T-cell (primary cell): ENCODE data around the gene NSD2. TPM values are rescaled to one million over a fixed set of nuclear protein-coding genes. Genes with fewer than 3 reads are reported as not detected.

Source experiments
- ATAC-seq, 4 experiments: fragments of 200-7000 bp in 3 of 4; fragments of 150-1000 bp in 1 of 4; cut with Tn5 transposase; replicated peaks in 1 of 4; 1 replicate in 3 of 4; 2 replicates in 1 of 4; pipeline ENCODE4 v1.10.0; 2021; ENCODE audit warnings: moderate library complexity in 3 of 4, mild to moderate bottlenecking in 2 of 4, moderate number of reproducible peaks in 1 of 4
- CTCF ChIA-PET, 2 donors: fragments of 300-600 bp; sonication (Branson Sonifier 250); formaldehyde crosslinking; loops; one replicate each; lab custom pipeline; 2022; ENCODE audit warnings: antibody characterized with exemption in 2 of 2; lab: Charles Lee
- POLR2A ChIA-PET, 2 donors: fragments of 300-600 bp; sonication (Branson Sonifier 250); formaldehyde crosslinking; loops; one replicate each; lab custom pipeline; 2022; ENCODE audit warnings: antibody characterized with exemption in 2 of 2; lab: Charles Lee
- DNase-seq, 35 experiments: peaks; one replicate each; pipeline versions ENCODE4 v3.0.0 to v3.0.0-alpha.2; 2013 to 2023
- H3K27ac ChIP-seq: one replicate; pipeline ENCODE4 v1.5.1; 2013; ENCODE audit warnings: low read length
- H3K27me3 ChIP-seq, 2 experiments: replicated peaks in 1 of 2; 1 replicate in 1 of 2; 2 replicates in 1 of 2; pipeline versions ENCODE4 v1.6.1 to v1.7.0; 2013; ENCODE audit warnings: low read length in 1 of 2, mixed read lengths in 1 of 2; ENCODE audit not compliant: control insufficient read depth in 2 of 2, insufficient read depth in 2 of 2; ENCODE audit errors: extremely low read depth in 1 of 2
- H3K36me3 ChIP-seq, 2 donors: 1 replicate in 1 of 2; 2 replicates in 1 of 2; pipeline versions ENCODE4 v1.6.1 to v1.7.0; 2013; ENCODE audit warnings: low read length in 1 of 2; ENCODE audit not compliant: control insufficient read depth in 2 of 2, insufficient read depth in 1 of 2; ENCODE audit errors: extremely low read depth in 1 of 2
- H3K4me1 ChIP-seq, 2 experiments: 1 replicate in 1 of 2; 2 replicates in 1 of 2; pipeline versions ENCODE4 v1.6.1 to v1.7.0; 2013; ENCODE audit warnings: low read length in 2 of 2, mixed read lengths in 1 of 2; ENCODE audit not compliant: insufficient read depth in 2 of 2, control insufficient read depth in 1 of 2; ENCODE audit errors: extremely low read depth in 1 of 2
- H3K4me3 ChIP-seq, 2 donors: 1 replicate in 1 of 2; 2 replicates in 1 of 2; pipeline versions ENCODE4 v1.5.1 to v1.7.0; 2013; ENCODE audit warnings: mild to moderate bottlenecking in 2 of 2, low read length in 1 of 2, moderate library complexity in 1 of 2; ENCODE audit not compliant: control insufficient read depth in 1 of 2; ENCODE audit errors: extremely low read depth in 1 of 2
- H3K9me3 ChIP-seq: 2 replicates; pipeline ENCODE4 v1.7.0; 2013
- H3K27ac Mint-ChIP-seq, 2 donors: one replicate each; pipeline ENCODE4 v1.8.0; 2020 to 2021; ENCODE audit warnings: mild to moderate bottlenecking in 2 of 2, mixed read lengths in 2 of 2
- H3K27me3 Mint-ChIP-seq, 2 donors: one replicate each; pipeline ENCODE4 v1.8.0; 2021 to 2022; ENCODE audit warnings: mixed read lengths in 2 of 2
- H3K36me3 Mint-ChIP-seq: one replicate; pipeline ENCODE4 v1.8.0; 2021; ENCODE audit warnings: mixed read lengths
- H3K4me1 Mint-ChIP-seq, 3 donors: one replicate each; pipeline ENCODE4 v1.8.0; 2020 to 2022; ENCODE audit warnings: mixed read lengths in 3 of 3, mild to moderate bottlenecking in 1 of 3
- H3K4me3 Mint-ChIP-seq, 3 donors: one replicate each; pipeline ENCODE4 v1.8.0; 2020 to 2022; ENCODE audit warnings: mild to moderate bottlenecking in 3 of 3, mixed read lengths in 3 of 3, moderate library complexity in 3 of 3
- H3K9me3 Mint-ChIP-seq, 3 donors: one replicate each; pipeline ENCODE4 v1.8.0; 2020 to 2022; ENCODE audit warnings: mixed read lengths in 3 of 3
- WGBS: methylation state at CpG from one replicate; pipeline ENCODE4 v1.1.5; 2013; ENCODE audit warnings: missing lambda C conversion rate; ENCODE audit not compliant: insufficient coverage; 5-methylcytosine and 5-hydroxymethylcytosine counted together
- total RNA-seq, 35 experiments: library from RNA in 6 of 35; stranded (reverse) in 6 of 35; fragments of 120-200 nt in 1 of 35; gene quantifications; one replicate each; pipeline versions ENCODE4 v1.2.1 to v1.2.4 and lab custom pipeline; 2013 to 2026

Gene NSD2
- total RNA-seq, 5 donors from 2014 or later (not counting 1 experiment from before 2014, with no cell fraction given), result 40.8 to 55.3 (median 48.3) TPM

DNA sequence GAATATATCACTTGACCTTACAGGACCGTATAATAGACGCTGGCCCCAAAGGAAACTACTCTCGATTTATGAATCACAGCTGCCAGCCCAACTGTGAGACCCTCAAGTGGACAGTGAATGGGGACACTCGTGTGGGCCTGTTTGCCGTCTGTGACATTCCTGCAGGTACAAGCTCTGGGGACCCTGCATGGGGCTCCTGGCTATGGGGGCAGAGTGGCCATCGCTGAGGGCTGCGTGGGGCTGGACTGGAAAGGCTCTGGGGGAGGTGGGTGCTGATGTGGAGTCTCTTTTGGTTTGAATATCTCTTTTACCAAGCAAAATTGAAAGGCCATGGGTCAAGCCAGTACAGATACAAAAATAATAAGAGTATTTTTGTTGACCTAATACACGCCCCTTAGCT is 103.6 kb downstream of the NSD2 start:
- no peaks in the 10 kb centered on the region for H3K9me3 ChIP-seq
- DNase-seq (no peak), ATAC-seq (no peak)
- no peaks in the 10 kb centered on the region for H3K27me3 ChIP-seq
- peaks cover 15 to 49% of the 10 kb centered on the region in 2 donors for H3K36me3 ChIP-seq
- CTCF ChIA-PET, result no interaction called here
- no peaks in the 10 kb centered on the region for H3K9me3 Mint-ChIP-seq
- no peaks in the 10 kb centered on the region for H3K27me3 Mint-ChIP-seq
- no peaks in the 10 kb centered on the region for H3K4me1 ChIP-seq
- H3K4me1 Mint-ChIP-seq, result no peaks in the 10 kb centered on the region
- WGBS, result over 99% methylated on average over 6 of the region's 8 CpGs
- POLR2A ChIA-PET, result no interaction called here
- no peak overlapping the region for H3K27ac ChIP-seq
- no peak overlapping the region for H3K4me3 Mint-ChIP-seq
- no peak overlapping the region for H3K27ac Mint-ChIP-seq
- no peak overlapping the region for H3K4me3 ChIP-seq
- peaks cover 30% of the 10 kb centered on the region for H3K36me3 Mint-ChIP-seq

DNA sequence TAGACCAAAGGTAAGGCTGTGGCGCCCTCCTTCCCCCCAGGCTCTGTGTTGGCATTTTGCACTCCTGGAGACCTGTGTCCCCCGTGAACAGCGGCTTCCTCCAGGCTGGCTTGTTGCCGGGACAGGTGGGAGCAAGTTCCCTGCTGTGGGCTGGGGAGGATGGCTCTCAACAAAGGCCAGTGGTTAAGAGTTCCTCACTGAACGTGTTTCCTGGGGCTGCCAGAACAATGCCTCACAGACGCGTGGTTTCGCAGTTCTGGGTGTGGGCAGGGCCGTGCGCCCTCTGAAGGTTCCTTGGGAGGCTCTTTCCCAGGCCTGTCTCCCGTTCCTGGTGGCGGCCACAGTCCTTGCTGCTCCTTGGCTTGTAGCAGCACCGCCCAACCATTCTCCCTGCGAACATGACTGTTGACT is 104.2 kb downstream of the NSD2 start:
- WGBS, result 79% methylated on average over 13 of the region's 14 CpGs
- Mint-ChIP-seq H3K27ac (no peak overlapping the region), H3K9me3 (no peaks in the 10 kb centered on the region)

DNA sequence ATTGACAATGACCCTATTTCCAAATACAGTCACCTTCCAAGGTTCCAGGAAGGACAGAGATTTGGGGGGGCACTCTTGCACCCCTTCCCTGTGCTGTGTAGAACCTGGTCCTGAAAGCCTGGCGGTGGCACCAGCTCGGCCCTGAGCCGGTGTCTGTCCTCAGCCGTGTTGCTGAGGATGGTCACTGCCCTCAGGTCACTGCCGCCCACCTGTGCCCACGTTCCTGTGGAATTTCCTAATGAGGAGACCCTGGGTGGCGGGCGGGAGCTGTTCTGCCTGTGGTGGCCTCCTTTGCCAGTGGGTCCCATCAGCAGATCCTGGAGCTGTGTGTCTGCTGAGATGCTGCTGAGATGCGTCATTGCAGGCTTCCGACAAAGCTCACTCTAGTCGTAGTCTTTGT is 104.7 kb downstream of the NSD2 start:
- no peak overlapping the region for H3K4me3 ChIP-seq
- ChIA-PET CTCF (no interaction called here), POLR2A (no interaction called here)
- Mint-ChIP-seq H3K4me1 (no peaks in the 10 kb centered on the region), H3K27me3 (no peaks in the 10 kb centered on the region), H3K27ac (no peak overlapping the region), H3K4me3 (no peak overlapping the region), H3K36me3 (peaks cover 33% of the 10 kb centered on the region), H3K9me3 (no peaks in the 10 kb centered on the region)
- H3K36me3 ChIP-seq, result peaks cover 16 to 59% of the 10 kb centered on the region in 2 donors
- no peaks in the 10 kb centered on the region for H3K27me3 ChIP-seq
- 97% methylated on average over 11 of the region's 11 CpGs for WGBS
- no peak for DNase-seq
- H3K27ac ChIP-seq, result no peak overlapping the region
- H3K9me3 ChIP-seq, result no peaks in the 10 kb centered on the region
- ATAC-seq, result no peak
- no peaks in the 10 kb centered on the region for H3K4me1 ChIP-seq

More for the DNA sequence above, 104.2 kb downstream of the NSD2 start:
- no peaks in the 10 kb centered on the region for H3K4me1 ChIP-seq
- H3K36me3 Mint-ChIP-seq, result peaks cover 33% of the 10 kb centered on the region
- no peaks in the 10 kb centered on the region for H3K27me3 ChIP-seq
- no peaks in the 10 kb centered on the region for H3K4me1 Mint-ChIP-seq
- no peak overlapping the region for H3K27ac ChIP-seq
- H3K9me3 ChIP-seq, result no peaks in the 10 kb centered on the region
- DNase-seq (no peak), ATAC-seq (no peak)
- ChIA-PET POLR2A (no interaction called here), CTCF (no interaction called here)
- H3K4me3 Mint-ChIP-seq, result no peak overlapping the region
- H3K27me3 Mint-ChIP-seq, result no peaks in the 10 kb centered on the region
- no peak overlapping the region for H3K4me3 ChIP-seq
- peaks cover 16 to 55% of the 10 kb centered on the region in 2 donors for H3K36me3 ChIP-seq

DNA sequence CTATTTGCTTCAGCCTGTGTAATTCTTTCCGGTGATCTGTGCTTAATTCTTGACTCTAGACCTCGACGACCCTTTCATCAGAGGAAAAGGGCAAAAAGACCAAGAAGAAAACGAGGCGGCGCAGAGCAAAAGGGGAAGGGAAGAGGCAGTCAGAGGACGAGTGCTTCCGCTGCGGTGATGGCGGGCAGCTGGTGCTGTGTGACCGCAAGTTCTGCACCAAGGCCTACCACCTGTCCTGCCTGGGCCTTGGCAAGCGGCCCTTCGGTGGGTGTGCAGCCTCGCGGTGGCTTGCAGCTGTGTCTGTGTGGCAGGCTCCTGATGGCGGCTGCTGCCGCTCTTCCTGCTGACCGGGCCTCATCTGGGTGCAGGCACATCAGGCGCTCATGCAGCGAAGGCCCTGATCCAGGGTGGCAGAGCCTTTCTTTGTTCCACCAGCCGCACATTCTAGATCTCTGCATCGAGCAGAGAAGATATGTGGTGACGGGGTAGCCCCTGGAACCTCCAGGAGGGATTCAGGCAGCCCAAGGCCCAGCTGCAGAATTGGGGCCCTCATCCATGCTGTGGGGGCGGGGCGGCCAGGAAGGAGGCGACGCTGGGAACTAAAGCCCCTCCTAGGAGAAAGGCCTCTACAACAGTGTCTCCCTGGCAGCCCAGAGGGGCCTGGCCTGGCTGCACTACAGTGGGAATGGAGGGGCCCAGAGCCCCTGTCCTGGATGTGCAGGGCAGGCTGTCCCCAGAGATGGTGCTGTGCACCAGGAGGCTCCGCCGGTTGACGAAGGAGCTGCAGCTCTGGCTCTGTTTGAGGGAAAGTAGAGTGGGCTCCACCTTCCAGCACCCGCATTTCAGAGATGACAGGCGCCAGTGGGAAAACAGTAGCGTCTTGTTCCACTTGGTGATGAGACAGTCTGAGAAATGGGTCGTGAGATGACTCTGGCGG is 105.5 kb downstream of the NSD2 start:
- H3K4me1 Mint-ChIP-seq, result no peaks in the 10 kb centered on the region
- peaks cover 40% of the 10 kb centered on the region for H3K36me3 Mint-ChIP-seq
- Histone ChIP-seq H3K36me3 (peaks cover 20 to 65% of the 10 kb centered on the region in 2 donors), H3K27ac (no peak overlapping the region), H3K4me3 (no peak overlapping the region), H3K27me3 (no peaks in the 10 kb centered on the region), H3K4me1 (no peaks in the 10 kb centered on the region), H3K9me3 (no peaks in the 10 kb centered on the region)
- H3K4me3 Mint-ChIP-seq, result no peak overlapping the region
- ATAC-seq (no peak), DNase-seq (no peak)
- ChIA-PET CTCF (no interaction called here), POLR2A (no interaction called here)
- H3K27ac Mint-ChIP-seq, result no peak overlapping the region
- no peaks in the 10 kb centered on the region for H3K27me3 Mint-ChIP-seq
- 98% methylated on average over 33 of the region's 35 CpGs for WGBS
- no peaks in the 10 kb centered on the region for H3K9me3 Mint-ChIP-seq

DNA sequence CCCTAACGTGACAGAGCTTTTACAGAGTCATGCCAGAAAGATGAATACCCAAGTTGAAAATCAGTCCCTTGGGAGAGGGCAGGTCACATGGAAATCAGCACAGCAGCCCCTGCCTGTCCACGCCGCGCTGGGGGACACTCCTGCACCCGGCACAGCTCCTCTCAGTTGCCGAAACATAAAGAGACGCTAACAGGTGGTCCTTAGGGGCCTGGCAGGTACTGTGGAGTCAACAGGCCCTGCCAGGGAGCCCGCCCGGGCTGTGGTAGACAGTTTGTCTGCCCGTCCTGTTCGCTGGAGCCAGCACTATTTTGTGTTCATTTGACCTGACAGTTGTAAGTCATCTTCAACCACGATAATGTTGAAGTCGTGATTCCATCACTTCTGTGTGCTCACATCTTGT is 107.0 kb downstream of the NSD2 start:
- Histone ChIP-seq H3K36me3 (peaks cover 25 to 77% of the 10 kb centered on the region in 2 donors), H3K9me3 (no peaks in the 10 kb centered on the region), H3K27me3 (no peaks in the 10 kb centered on the region), H3K4me3 (no peak overlapping the region), H3K4me1 (no peaks in the 10 kb centered on the region), H3K27ac (no peak overlapping the region)
- ChIA-PET CTCF (no interaction called here), POLR2A (no interaction called here)
- WGBS, result 95% methylated on average over 11 of the region's 13 CpGs
- no peaks in the 10 kb centered on the region for H3K27me3 Mint-ChIP-seq
- H3K27ac Mint-ChIP-seq, result no peak overlapping the region
- ATAC-seq (no peak), DNase-seq (no peak)
- peaks cover 47% of the 10 kb centered on the region for H3K36me3 Mint-ChIP-seq
- no peak overlapping the region for H3K4me3 Mint-ChIP-seq
- H3K9me3 Mint-ChIP-seq, result no peaks in the 10 kb centered on the region
- no peaks in the 10 kb centered on the region for H3K4me1 Mint-ChIP-seq

DNA sequence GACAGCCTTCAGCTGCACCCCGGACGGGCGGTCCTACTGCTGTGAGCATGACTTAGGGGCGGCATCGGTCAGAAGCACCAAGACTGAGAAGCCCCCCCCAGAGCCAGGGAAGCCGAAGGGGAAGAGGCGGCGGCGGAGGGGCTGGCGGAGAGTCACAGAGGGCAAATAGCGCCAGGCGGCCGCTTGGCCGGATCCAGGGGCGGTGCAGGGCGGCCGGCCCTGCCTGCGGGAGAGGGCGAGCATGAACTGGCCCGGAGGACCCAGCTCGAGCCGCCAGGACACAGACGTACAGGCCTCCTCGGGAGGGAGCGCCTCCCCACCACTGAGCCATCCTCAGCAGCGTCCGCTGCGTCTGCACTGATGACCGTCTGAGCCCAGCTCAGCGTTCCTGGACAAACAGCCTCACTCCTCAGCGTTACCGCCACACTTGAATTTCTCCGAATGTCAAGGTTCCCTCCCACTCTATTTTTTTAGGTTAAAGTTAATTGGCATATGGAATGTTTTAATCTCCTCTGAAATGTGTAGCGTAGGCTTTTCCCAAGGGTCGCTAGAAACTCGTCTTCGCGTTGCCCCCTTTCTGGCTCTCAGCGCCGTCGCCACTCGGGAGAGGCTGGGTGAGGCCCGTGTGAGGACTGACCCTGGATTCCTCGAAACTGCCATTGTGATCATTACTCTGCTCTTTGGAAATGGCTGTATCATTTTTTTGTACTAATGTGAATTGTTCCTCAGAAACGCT is 107.7 kb downstream of the NSD2 start:
- Mint-ChIP-seq H3K27me3 (no peaks in the 10 kb centered on the region), H3K4me1 (no peaks in the 10 kb centered on the region), H3K4me3 (no peak overlapping the region), H3K36me3 (peaks cover 47% of the 10 kb centered on the region), H3K27ac (no peak overlapping the region), H3K9me3 (no peaks in the 10 kb centered on the region)
- Histone ChIP-seq H3K27ac (no peak overlapping the region), H3K36me3 (peaks cover 28 to 81% of the 10 kb centered on the region in 2 donors), H3K9me3 (no peaks in the 10 kb centered on the region), H3K4me3 (no peak overlapping the region), H3K4me1 (no peaks in the 10 kb centered on the region), H3K27me3 (no peaks in the 10 kb centered on the region)
- WGBS, result 97% methylated on average over 37 of the region's 45 CpGs
- POLR2A ChIA-PET, result no interaction called here
- ATAC-seq (no peak), DNase-seq (no peak)
- CTCF ChIA-PET, result no interaction called here
